GM23338 (cell line): ENCODE data around the gene CCDC188.

Source experiments
- CTCF ChIP-seq, 2 experiments: fragments of 200-600 bp in 1 of 2; sonication (generic) in 1 of 2; conservative IDR thresholded peaks; 2 replicates each; pipeline versions ENCODE4 v1.5.1 to v1.6.1; 2016 to 2017; ENCODE audit warnings: antibody characterized with exemption in 2 of 2, low read depth in 2 of 2, mild to moderate bottlenecking in 2 of 2, moderate library complexity in 1 of 2
- EZH2phosphoT487 ChIP-seq: fragments of 200-600 bp; sonication (generic); IDR thresholded peaks from one replicate; pipeline ENCODE4 v1.8.1; 2018; ENCODE audit warnings: antibody characterized with exemption; ENCODE audit not compliant: unreplicated experiment
- JUNB ChIP-seq: IDR thresholded peaks from one replicate; pipeline ENCODE4 v1.6.1; 2016; ENCODE audit warnings: antibody characterized with exemption; ENCODE audit not compliant: unreplicated experiment
- POLR2AphosphoS5 ChIP-seq: IDR thresholded peaks from 2 replicates; pipeline ENCODE4 v1.6.1; 2016; ENCODE audit warnings: antibody characterized with exemption, low read depth
- ZNF331 ChIP-seq: fragments of 250-450 bp; sonication (Bioruptor Pico); IDR thresholded peaks from 2 replicates; pipeline ENCODE4 v1.5.0; 2020; ENCODE audit warnings: low read depth, mild to moderate bottlenecking, moderate library complexity
- TF ChIP-seq, protein P1 (sequence below): IDR thresholded peaks from one replicate; pipeline ENCODE4 v1.6.1; 2018; ENCODE audit warnings: antibody characterized with exemption; ENCODE audit not compliant: unreplicated experiment

DNA sequence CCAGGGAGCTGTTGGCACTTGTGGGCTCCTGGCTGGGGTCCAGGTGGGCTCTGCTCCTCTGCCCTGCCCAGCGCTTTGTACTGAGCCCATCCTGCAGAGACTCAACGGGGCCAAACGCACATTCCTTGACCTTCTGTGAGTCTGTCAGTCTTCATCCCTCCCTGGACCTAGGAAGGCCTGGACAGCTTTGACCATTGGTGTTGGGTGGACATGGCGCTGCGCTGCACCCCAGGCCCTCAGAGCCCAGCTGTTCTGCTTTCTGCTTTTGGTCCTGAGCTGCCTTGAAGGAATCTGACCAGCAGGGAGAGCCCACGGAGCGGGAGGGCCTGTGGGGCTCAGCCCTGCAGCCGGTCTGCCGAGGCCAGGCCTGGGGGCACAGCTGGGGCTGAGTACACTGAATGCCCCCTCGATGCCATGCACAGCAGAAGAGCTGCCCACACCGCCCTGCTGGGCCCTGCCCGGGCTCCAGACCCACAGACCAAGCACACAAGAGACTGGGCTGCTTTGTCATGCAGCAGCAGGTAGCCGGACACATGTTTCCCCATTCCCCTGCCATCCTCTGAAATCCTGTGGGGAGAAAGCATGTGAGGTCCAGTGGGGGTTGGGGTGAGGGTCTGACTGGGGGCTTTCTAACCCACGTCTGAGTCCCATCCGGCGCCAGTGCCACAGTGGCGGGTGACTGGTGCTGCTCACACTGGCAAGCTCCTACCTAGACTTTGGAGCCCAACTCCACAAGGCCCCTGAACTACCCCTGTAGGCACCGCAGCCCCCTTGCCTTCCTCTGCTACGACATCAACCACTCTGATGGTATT is 24.1 kb upstream of the CCDC188 start:
- peak in 1 of 2 experiments; percentile 41; a peak in 2 of 4 replicates for TF ChIP-seq CTCF (conservative IDR thresholded peaks at IDR 0.05; ENCODE audit: low read depth in 2 of 2)
- TF ChIP-seq JUNB: no peak
- no peak for TF ChIP-seq POLR2AphosphoS5
- no peak for TF ChIP-seq EZH2phosphoT487
- TF ChIP-seq, protein P1, sequence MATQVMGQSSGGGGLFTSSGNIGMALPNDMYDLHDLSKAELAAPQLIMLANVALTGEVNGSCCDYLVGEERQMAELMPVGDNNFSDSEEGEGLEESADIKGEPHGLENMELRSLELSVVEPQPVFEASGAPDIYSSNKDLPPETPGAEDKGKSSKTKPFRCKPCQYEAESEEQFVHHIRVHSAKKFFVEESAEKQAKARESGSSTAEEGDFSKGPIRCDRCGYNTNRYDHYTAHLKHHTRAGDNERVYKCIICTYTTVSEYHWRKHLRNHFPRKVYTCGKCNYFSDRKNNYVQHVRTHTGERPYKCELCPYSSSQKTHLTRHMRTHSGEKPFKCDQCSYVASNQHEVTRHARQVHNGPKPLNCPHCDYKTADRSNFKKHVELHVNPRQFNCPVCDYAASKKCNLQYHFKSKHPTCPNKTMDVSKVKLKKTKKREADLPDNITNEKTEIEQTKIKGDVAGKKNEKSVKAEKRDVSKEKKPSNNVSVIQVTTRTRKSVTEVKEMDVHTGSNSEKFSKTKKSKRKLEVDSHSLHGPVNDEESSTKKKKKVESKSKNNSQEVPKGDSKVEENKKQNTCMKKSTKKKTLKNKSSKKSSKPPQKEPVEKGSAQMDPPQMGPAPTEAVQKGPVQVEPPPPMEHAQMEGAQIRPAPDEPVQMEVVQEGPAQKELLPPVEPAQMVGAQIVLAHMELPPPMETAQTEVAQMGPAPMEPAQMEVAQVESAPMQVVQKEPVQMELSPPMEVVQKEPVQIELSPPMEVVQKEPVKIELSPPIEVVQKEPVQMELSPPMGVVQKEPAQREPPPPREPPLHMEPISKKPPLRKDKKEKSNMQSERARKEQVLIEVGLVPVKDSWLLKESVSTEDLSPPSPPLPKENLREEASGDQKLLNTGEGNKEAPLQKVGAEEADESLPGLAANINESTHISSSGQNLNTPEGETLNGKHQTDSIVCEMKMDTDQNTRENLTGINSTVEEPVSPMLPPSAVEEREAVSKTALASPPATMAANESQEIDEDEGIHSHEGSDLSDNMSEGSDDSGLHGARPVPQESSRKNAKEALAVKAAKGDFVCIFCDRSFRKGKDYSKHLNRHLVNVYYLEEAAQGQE: no peak
- no peak for TF ChIP-seq ZNF331 (CRISPR knock-in tag)
